Activated naive CD4-positive, alpha-beta T cell treated with anti-CD3 and anti-CD28 coated beads, Interleukin-2, amount 50 U/mL, for 72 hours (primary cell): ENCODE results near the gene SKA2. TPM values are rescaled to one million over a fixed set of nuclear protein-coding genes. Genes with fewer than 3 reads are reported as not detected.
A peak's percentile ranks its signal among the peaks of the same experiment; 100 is the strongest.

Experiments used
- ATAC-seq, 2 donors: fragments of 150-1000 bp; cut with Tn5 transposase; 2 replicates each; pipeline ENCODE4 v1.10.0; 2021; ENCODE audit warnings: mild to moderate bottlenecking in 2 of 2, moderate library complexity in 2 of 2
- DNase-seq, 2 donors: peaks; one replicate each; pipeline ENCODE4 v3.0.0; 2021 to 2022; ENCODE audit warnings: low spot score in 2 of 2
- H3K27ac Mint-ChIP-seq, 2 donors: one replicate each; pipeline ENCODE4 v1.8.0; 2022; ENCODE audit warnings: mild to moderate bottlenecking in 2 of 2, mixed read lengths in 2 of 2
- H3K36me3 Mint-ChIP-seq, 2 donors: one replicate each; pipeline ENCODE4 v1.8.0; 2022; ENCODE audit warnings: mixed read lengths in 2 of 2
- H3K9me3 Mint-ChIP-seq, 2 donors: one replicate each; pipeline ENCODE4 v1.8.0; 2022; ENCODE audit warnings: mixed read lengths in 2 of 2
- total RNA-seq, 2 donors: library from RNA; stranded (reverse); gene quantifications; one replicate each; pipeline ENCODE4 v1.2.3, GENCODE V29; 2022

The SKA2 gene
- total RNA-seq, 2 donors from 2014 or later = 74.0 to 89.9 TPM

- H3K27ac Mint-ChIP-seq = peak overlapping the region in 1 of 2 donors; percentile 76
- H3K36me3 Mint-ChIP-seq = peaks cover 13 to 19% of the 10 kb centered on the region in 2 donors
- DNase-seq (no peak), ATAC-seq (no peak)
- no peaks in the 10 kb centered on the region for H3K9me3 Mint-ChIP-seq
Measured at GRCh38 chr17:59073972-59074371, 81.0 kb downstream of the SKA2 start.

- H3K36me3 Mint-ChIP-seq = peaks cover 10 to 19% of the 10 kb centered on the region in 2 donors
- DNase-seq = no peak
- no peaks in the 10 kb centered on the region for H3K9me3 Mint-ChIP-seq
- no peak for ATAC-seq
- no peak overlapping the region for H3K27ac Mint-ChIP-seq
Measured at GRCh38 chr17:59069856-59070255, 85.1 kb downstream of the SKA2 start.

- Mint-ChIP-seq H3K27ac (peak overlapping the region in 1 of 2 donors; percentile 13), H3K36me3 (peaks cover 13 to 21% of the 10 kb centered on the region in 2 donors)
- DNase-seq = no peak
Measured at GRCh38 chr17:59067756-59068155, 87.2 kb downstream of the SKA2 start.

GRCh38 chr17:59067340-59067739, 87.6 kb downstream of the SKA2 start:
- ATAC-seq = no peak
- peaks cover 18 to 25% of the 10 kb centered on the region in 2 donors for H3K36me3 Mint-ChIP-seq
- DNase-seq = no peak
- H3K27ac Mint-ChIP-seq = peak overlapping the region in 1 of 2 donors; percentile 13
- no peaks in the 10 kb centered on the region for H3K9me3 Mint-ChIP-seq

More at GRCh38 chr17:59067756-59068155, 87.2 kb downstream of the SKA2 start:
- no peaks in the 10 kb centered on the region for H3K9me3 Mint-ChIP-seq
- no peak for ATAC-seq

GRCh38 chr17:59062509-59062908, 92.5 kb downstream of the SKA2 start:
- no peak overlapping the region for H3K27ac Mint-ChIP-seq
- ATAC-seq (no peak), DNase-seq (no peak)
- peaks cover 10 to 12% of the 10 kb centered on the region in 2 donors for H3K36me3 Mint-ChIP-seq
- no peaks in the 10 kb centered on the region for H3K9me3 Mint-ChIP-seq

Other genes with a start within 250 kb of the SKA2 start
- 10 to 100 TPM; 22.4 to 34.4 TPM for gene TRIM37, start 48.3 kb downstream of the SKA2 start, total RNA-seq
- gene PRR11, start 560 bp upstream of the SKA2 start, total RNA-seq = 100 to 1,000 TPM in 1 of 2 donors, 10 to 100 TPM in 1; 87.5 to 103 TPM
- 10 to 100 TPM; 14.0 to 19.1 TPM for gene SMG8, start 54.8 kb upstream of the SKA2 start, total RNA-seq
- 1 to 10 TPM; 2.7 to 3.7 TPM for gene GDPD1, start 65.3 kb upstream of the SKA2 start, total RNA-seq
- gene YPEL2, start 176.5 kb upstream of the SKA2 start, total RNA-seq = 1 to 10 TPM; 6.6 to 7.0 TPM